Ascending aorta (tissue), 2 donors: Measurements from ENCODE around the gene CFAP251. TPM values are rescaled to one million over a fixed set of nuclear protein-coding genes. Genes with fewer than 3 reads are reported as not detected.

ENCODE experiments used
- DNase-seq, 2 donors: peaks; one replicate each; pipeline ENCODE4 v3.0.0-alpha.2; 2019; ENCODE audit warnings: low spot score in 2 of 2
- H3K27ac ChIP-seq, 2 donors: fragments of 200-600 bp; sonication (generic); one replicate each; pipeline ENCODE4 v1.5.1; 2016 to 2017; ENCODE audit warnings: mild to moderate bottlenecking in 1 of 2
- H3K27me3 ChIP-seq: fragments of 200-600 bp; sonication (generic); one replicate; pipeline ENCODE4 v1.5.1; 2017
- H3K36me3 ChIP-seq, 2 donors: fragments of 200-600 bp; sonication (generic); one replicate each; pipeline ENCODE4 v1.5.1; 2016
- H3K4me1 ChIP-seq, 2 donors: fragments of 200-600 bp; sonication (generic); one replicate each; pipeline ENCODE4 v1.5.1; 2016 to 2017; ENCODE audit warnings: mild to moderate bottlenecking in 1 of 2
- H3K4me3 ChIP-seq, 2 donors: fragments of 200-600 bp; sonication (generic); one replicate each; pipeline ENCODE4 v1.5.1; 2016 to 2017; ENCODE audit warnings: mild to moderate bottlenecking in 1 of 2
- H3K9me3 ChIP-seq, 2 donors: fragments of 200-600 bp; sonication (generic); one replicate each; pipeline ENCODE4 v1.5.1; 2016
- CTCF ChIP-seq, 3 experiments: fragments of 200-600 bp in 2 of 3; fragments of 450-650 bp in 1 of 3; sonication (generic) in 2 of 3; IDR thresholded peaks; one replicate each; pipeline ENCODE4 v1.5.1; 2016 to 2019; ENCODE audit warnings: antibody characterized with exemption in 3 of 3, mild to moderate bottlenecking in 1 of 3, moderate library complexity in 1 of 3
- intact Hi-C: fragments of 100-400 bp; cut with DNase I; formaldehyde crosslinking; loops from one replicate; pipeline ENCODE4 v1.15.1; 2023
- total RNA-seq: library from RNA; depleted of rRNA; stranded (reverse); fragments of >200 nt; gene quantifications from one replicate; pipeline ENCODE4 v1.1.0, GENCODE V29; 2016

Gene CFAP251
- total RNA-seq, 1 donor from 2014 or later, result 0.75 TPM

DNA sequence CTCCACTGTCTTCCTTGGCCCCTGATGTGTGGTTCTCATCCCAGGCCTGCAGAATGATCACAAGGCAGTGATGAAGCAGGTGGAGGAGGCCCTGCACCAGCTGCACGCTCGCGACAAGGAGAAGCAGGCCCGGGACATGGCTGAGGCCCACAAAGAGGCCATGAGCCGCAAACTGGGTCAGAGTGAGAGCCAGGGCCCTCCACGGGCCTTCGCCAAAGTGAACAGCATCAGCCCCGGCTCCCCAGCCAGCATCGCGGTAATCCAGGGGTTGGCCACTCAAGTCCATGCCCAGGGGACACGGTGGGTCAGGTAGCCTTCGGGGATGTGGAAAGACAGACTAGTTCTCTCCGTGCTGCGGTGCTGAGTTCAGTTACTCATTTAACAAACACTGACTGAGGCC, 18.8 kb upstream of the CFAP251 start:
- DNase-seq, result no peak
- no peak overlapping the region for H3K27ac ChIP-seq
- TF ChIP-seq CTCF (IDR thresholded peaks at IDR 0.05), result no peak
- no peaks in the 10 kb centered on the region for H3K4me1 ChIP-seq
- H3K4me3 ChIP-seq, result no peak overlapping the region
- H3K9me3 ChIP-seq, result no peaks in the 10 kb centered on the region
- no peaks in the 10 kb centered on the region for H3K27me3 ChIP-seq
- H3K36me3 ChIP-seq, result peaks cover 81 to 85% of the 10 kb centered on the region in 2 donors
- intact Hi-C loops, result no loop called here

- TF ChIP-seq CTCF (IDR thresholded peaks at IDR 0.05), result no peak
- intact Hi-C loops, result no loop called here
- Histone ChIP-seq H3K9me3 (no peaks in the 10 kb centered on the region), H3K27me3 (no peaks in the 10 kb centered on the region), H3K36me3 (peaks cover 83 to 90% of the 10 kb centered on the region in 2 donors), H3K4me1 (no peaks in the 10 kb centered on the region), H3K27ac (no peak overlapping the region), H3K4me3 (no peak overlapping the region)
- DNase-seq, result no peak
Measured at GRCh38 chr12:121903202-121903601, 15.2 kb upstream of the CFAP251 start.

DNA sequence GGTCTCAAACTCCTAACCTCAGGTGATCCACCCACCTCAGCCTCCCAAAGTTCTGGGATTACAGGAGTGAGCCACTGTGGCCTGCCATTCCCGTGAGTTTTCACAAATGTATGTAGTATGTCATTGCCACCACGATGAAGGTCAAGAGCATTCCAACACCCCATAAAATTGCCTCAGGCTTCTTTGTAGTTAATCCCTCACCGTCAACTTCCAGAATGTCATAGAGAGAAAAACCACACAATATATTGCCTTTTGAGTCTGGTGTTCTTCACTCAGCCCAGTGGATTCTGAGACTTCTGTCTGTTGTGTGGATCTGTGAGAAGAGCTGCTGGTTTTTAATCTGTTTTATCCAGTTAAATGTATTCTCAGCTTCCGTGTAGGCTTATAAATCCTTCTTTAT, 12.6 kb upstream of the CFAP251 start:
- intact Hi-C loops, result no loop called here
- Histone ChIP-seq H3K9me3 (no peaks in the 10 kb centered on the region), H3K4me1 (no peaks in the 10 kb centered on the region), H3K27ac (no peak overlapping the region), H3K4me3 (no peak overlapping the region), H3K36me3 (peaks cover 82 to 83% of the 10 kb centered on the region in 2 donors), H3K27me3 (no peaks in the 10 kb centered on the region)
- no peak for DNase-seq
- no peak for TF ChIP-seq CTCF (IDR thresholded peaks at IDR 0.05)

- Histone ChIP-seq H3K4me3 (no peak overlapping the region), H3K4me1 (no peaks in the 10 kb centered on the region), H3K27ac (no peak overlapping the region), H3K36me3 (peaks cover 58 to 76% of the 10 kb centered on the region in 2 donors), H3K9me3 (no peaks in the 10 kb centered on the region), H3K27me3 (no peaks in the 10 kb centered on the region)
- DNase-seq, result no peak
- TF ChIP-seq CTCF (IDR thresholded peaks at IDR 0.05), result no peak
- intact Hi-C loops, result no loop called here
Measured at GRCh38 chr12:121908702-121909101, 9.7 kb upstream of the CFAP251 start.

GRCh38 chr12:121911824-121912585, 6.4 kb upstream of the CFAP251 start:
- DNase-seq, result no peak
- Histone ChIP-seq H3K9me3 (no peaks in the 10 kb centered on the region), H3K27ac (no peak overlapping the region), H3K27me3 (no peaks in the 10 kb centered on the region), H3K4me3 (no peak overlapping the region), H3K36me3 (peaks cover 54 to 77% of the 10 kb centered on the region in 2 donors), H3K4me1 (peaks cover 0 to 5% of the 10 kb centered on the region in 2 donors)
- intact Hi-C loops, result no loop called here
- TF ChIP-seq CTCF (IDR thresholded peaks at IDR 0.05), result no peak
